HuH-7 (cell line): Measurements from ENCODE around the gene MFSD6.
A peak's percentile ranks its signal among the peaks of the same experiment; 100 is the strongest.
"Not testable (repeated sequence)": the region's sequence is repeated elsewhere in the genome, so short reads cannot be mapped to it uniquely, and the experiment has no call there.

Experiments used
- DNase-seq: peaks from one replicate; pipeline ENCODE4 v3.0.0; 2011; ENCODE audit warnings: low spot score

Gene MFSD6

DNA sequence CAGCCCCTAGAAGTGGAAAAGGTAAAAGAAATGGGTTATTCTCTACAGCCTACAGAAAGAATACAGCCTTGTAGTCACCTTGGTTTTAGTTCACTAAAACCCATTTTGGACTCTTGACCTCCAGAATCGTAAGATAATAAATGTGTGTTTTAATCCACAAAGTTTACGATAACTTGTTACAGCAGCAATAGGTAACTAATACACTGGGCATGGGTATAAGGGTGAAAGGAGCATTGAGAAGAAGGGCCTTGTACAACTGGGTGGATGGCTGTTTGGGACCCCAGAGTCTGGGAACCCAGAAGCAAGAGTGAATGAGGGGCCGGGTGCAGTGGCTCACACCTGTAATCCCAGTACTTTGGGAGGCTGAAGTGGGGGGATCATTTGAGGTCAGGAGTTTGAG is 2.2 kb upstream of the MFSD6 start:
- DNase-seq, result no peak

DNA sequence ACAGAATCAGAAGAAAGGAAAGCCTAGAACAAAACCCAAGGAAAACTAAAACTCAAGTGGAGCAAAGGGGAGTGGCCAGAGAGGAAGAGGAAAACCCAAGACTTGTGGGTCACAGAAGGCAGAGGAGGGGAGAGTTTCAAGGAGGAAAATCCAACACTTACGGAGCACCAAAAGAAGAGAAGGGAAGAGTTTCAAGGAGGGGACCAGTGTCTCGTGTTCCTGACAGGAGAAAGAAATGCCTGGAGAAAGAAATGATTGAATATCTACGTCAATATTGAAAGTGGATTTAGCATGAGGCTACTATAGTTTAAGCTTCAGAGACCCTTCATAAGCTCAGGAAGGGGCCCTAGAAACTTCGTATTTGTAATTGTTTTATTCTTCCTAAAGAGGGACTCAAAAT is 1.4 kb upstream of the MFSD6 start:
- no peak for DNase-seq

DNA sequence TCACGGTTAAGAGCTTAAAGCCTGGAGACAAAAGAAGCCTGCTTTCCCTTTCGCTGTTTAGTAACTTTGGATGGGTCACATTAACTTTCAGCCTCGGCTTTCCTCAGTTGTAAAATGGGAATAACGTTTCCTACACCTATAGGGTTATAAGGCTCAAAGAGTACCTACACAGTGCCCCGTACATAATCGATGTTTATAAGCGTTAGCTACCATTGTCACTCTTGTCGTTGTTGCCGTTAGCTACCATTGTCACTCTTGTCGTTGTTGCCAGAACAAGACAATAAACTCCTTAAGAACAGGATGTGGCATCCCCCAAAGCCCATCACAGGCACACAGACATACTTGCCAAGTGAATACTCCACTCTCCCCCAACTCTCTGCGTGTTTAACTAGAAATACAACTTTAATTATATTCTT is 901 bp upstream of the MFSD6 start:
- no peak for DNase-seq

DNA sequence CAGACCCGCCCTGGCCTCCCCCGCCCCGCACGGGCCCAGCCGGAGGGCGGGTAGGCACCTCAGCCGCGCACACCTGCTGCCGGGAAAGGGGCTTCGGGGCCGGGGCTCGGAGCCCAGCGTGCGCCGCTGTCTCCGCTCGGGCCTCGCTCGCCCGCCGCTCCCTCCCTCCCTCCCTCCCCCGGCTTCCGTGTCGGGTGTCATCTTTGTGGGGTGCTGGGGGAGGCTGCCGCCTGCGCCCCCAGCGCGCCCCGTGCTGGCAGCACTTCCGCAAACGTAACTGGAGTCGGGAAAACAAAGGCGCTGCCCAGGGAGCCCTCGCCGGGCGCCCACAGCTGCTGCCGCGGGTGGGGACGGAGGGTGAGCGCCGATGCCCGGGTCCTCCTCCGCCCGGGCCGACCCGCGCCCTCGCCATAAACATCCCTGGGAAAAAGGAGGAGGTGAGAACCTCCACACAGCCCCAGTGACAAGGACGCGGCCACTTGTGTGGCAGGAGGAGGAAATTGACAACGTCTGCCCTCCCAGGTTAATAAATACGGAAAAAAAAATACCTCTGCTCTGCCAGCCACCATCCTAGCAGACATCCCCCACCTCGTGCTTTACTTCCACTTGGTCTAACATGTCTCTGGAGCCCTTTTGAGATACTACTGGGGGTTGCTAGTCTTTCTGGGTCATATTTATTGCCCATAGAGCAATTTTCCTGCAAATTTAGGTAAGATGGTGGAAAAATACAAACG is 550 bp downstream of the MFSD6 start:
- DNase-seq, result peak; percentile 50

- DNase-seq, result no peak
Observed at GRCh38 chr2:190409616-190410015, 1.5 kb downstream of the MFSD6 start.

DNA sequence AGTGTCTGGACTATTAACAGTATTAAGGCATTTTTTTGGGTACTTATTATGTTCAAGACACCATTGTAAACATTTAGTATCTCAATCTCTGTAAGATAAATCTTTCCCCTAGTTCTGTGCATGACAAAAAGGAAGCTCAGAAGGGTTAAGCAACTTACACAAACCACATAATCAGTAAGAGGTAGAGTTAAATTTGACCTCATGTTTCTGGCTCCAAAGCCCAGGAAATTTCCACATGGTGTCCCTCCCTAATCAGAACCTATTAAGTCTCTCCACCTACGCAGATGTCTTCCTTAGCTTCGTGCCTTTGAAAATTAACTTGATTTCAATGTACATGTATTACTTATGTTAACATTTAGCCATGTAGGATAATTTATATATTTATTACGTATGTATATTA is 2.0 kb downstream of the MFSD6 start:
- DNase-seq, result no peak

- DNase-seq, result no peak
Observed at GRCh38 chr2:190412966-190413365, 4.8 kb downstream of the MFSD6 start.

GRCh38 chr2:190413421-190413820 is 5.3 kb downstream of the MFSD6 start:
- DNase-seq, result no peak

DNA sequence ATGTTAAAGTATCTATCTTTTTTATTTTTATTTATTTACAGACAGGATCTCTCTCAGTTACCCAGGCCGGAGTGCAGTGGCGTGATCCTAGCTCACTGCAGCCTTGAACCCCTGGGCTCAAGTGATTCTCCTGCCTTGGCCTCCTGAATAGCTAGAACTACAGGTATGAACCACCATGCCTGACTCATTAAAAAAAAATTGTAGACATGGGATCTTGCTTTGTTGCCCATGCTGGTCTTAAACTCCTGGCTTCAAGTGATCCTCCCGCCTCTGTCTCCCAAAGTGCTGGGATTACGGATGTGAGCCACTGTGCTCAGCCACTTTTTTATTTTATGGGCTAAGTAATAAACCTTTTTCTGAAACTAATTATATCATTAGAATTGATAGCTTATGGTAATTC is 7.1 kb downstream of the MFSD6 start:
- DNase-seq, result no peak

- DNase-seq, result no peak
Observed at GRCh38 chr2:190415794-190416775, 7.9 kb downstream of the MFSD6 start.

- no peak for DNase-seq
Observed at GRCh38 chr2:190417045-190417842, 9.1 kb downstream of the MFSD6 start.

- no peak for DNase-seq
Observed at GRCh38 chr2:190418727-190419126, 10.6 kb downstream of the MFSD6 start.

DNA sequence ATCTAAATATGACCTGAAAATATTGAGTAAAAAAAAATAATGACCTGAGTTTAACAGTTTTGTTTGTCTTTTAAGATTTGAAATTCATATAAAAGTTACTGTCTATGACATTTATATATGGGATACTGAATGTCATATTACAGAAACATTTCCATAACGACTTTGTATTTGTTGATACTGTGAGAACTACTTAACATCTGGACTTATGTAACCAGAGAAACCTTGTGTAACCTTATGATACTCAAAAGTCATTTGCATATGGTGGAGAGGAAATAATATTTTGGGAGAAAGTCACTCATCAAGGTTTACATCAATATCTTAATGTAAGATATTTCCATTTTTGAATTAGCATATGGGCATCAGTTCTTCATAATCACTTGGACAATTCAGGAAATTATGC is 12.6 kb downstream of the MFSD6 start:
- no peak for DNase-seq

DNA sequence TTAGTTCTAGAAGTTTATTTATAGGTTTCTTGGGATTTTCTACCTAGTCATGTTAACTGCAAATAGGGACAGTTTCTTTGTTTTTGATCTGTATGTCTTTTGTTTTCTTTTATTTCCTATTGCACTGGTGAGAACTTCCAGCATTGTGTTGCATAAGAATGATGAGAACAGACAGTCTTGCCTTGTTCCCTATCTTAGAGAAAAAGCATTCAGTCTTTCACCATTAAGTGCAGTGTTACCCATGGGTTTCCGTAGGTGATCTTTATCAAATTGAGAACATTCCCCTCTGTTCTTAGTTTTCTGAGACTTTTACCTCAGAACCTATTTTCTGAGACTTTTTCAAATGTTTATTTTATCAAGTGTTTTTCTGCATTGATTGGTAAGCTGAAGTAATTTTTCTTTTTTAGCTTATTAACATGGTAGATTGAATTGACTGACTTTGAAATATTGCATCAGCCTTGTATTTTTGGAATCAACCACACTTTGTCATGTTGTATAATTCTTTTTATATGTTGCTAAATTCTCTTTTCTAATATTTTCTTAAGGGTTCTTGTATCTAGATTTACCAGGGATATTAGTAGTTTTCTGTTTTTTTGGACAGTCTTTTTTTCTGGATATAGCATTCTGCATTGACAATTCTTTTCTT is 17.2 kb downstream of the MFSD6 start:
- no peak for DNase-seq

DNA sequence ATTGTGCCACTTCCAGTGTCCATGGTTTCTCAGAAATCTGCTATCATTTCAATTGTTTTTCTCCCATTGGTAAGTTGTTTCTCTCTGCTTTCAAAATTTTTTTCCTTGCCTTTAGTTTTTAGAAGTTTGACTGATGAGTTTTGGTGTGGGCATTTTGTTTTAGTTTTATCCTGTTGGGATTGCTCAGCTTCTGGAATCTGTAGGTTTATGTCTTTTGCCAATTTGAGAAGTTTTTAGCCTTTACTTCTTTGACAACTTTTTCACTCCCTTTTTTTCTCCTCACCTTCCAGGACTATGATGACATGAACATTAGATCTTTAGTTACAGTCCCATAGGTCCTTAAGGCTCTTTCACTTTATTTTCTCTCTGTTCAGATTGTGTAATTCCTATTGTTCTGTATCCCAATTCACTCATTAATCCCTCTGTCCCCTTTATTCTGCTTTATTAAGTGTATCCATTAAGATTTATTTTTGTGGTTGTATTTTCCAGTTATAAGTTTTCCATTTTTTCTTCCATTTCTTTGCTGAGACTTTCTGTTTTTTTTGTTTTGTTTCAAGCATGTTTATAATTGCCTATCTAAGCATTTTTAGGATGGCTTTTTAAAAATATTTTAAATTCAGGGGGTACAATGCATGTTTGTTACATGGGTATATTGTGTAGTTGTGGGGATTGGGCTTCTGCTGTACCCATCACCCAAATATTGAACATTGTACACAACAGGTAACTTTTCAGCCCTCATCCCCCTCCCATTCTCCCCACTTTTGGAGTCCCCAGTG is 17.9 kb downstream of the MFSD6 start:
- no peak for DNase-seq

GRCh38 chr2:190430866-190431265 is 22.7 kb downstream of the MFSD6 start:
- DNase-seq, result not testable (repeated sequence)

DNA sequence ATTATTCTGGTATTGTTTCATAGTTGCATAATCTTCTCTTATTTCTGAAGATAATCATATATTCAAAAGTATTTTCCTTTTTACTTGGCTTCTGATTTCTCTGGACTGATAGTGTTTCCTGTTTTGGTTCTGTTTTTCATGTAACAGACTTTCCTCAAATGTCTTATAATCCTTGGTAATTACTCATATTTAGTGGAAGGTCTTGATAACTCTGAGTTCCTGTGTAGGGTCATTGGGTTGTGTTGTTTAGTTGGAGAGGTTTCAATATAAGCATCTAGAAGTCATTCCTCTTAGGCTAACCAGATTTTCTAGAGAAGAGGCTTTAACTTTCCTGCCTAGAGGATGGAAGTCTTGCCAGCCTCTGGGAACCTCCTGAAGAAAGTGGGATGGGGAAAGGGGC is 23.8 kb downstream of the MFSD6 start:
- no peak for DNase-seq

GRCh38 chr2:190432567-190433231 is 24.5 kb downstream of the MFSD6 start:
- no peak for DNase-seq

DNA sequence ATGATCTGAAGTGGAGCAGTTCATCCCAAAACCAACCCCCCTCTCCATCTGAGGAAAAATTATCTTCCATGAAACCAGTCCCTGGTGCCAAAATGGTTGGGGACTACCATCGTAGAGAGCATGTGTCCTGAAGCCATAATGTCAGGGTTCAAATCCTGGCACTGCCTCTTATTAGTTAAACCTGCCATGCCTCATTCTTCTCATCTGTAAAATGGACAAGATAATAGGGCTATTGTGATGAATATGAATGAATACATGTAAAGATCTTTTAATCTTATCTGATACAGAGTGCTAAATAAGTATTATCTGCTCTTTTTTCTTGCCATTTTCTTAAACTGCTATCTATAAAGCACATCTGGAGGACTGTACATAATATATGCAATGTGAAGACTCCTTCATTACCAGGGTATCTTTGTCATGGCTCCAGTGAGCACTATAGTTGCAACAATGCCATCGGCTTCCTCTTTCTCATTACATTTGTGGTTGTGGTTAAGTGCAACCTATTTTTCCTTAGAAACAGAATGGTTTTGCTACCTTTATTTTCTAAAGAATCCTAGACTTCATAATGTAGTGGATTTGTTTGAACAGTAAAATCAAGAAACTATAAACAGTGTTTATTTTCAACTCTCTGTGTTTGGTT is 27.0 kb downstream of the MFSD6 start:
- no peak for DNase-seq

DNA sequence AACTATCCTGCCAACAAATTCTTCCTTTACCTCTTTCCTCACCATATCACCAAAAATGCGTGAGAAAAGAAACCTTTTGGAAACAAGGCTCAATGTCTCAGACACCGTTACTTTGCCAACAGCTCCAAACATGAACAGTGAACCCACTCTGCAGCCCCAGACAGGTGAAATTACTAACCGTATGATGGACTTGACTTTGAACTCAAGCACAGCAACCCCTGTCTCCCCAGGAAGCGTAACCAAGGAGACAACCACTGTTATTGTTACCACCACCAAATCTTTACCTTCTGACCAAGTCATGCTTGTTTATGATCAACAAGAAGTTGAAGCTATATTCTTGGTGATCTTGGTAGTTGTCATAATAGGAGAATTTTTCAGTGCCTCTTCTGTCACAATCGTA is 28.4 kb downstream of the MFSD6 start:
- DNase-seq, result no peak
